HEK293 (cell line): ENCODE results near the gene RPP25L.

Experiments used
- CTCF ChIA-PET: fragments of 350-600 bp; formaldehyde crosslinking; extraction: SDS; loops from one replicate; lab custom pipeline; 2021; ENCODE audit warnings: antibody characterized with exemption; lab: Yijun Ruan, JAX
- POLR2A ChIA-PET: fragments of 300-600 bp; formaldehyde crosslinking; extraction: SDS; loops from one replicate; lab custom pipeline; 2020; ENCODE audit warnings: antibody characterized with exemption, inconsistent platforms; lab: Yijun Ruan, JAX
- H3K27ac ChIP-seq: fragments of 200-500 bp; sonication (Bioruptor generic); 2 replicates; pipeline ENCODE4 v1.5.1; 2014; ENCODE audit warnings: low read depth, low read length, control low read depth, inconsistent platforms; ENCODE audit errors: extremely low read depth
- H3K36me3 ChIP-seq, 2 experiments: fragments of 200-500 bp in 1 of 2; sonication (Bioruptor generic) in 1 of 2; 1 replicate in 1 of 2; 2 replicates in 1 of 2; pipeline ENCODE4 v1.5.1; 2014 to 2017; ENCODE audit warnings: inconsistent platforms in 2 of 2, low read length in 2 of 2; ENCODE audit not compliant: control insufficient read depth in 2 of 2, insufficient read depth in 1 of 2
- H3K4me1 ChIP-seq: fragments of 200-500 bp; sonication (Bioruptor generic); 2 replicates; pipeline ENCODE4 v1.5.1; 2014; ENCODE audit warnings: mild to moderate bottlenecking, low read length, inconsistent platforms; ENCODE audit not compliant: control insufficient read depth, insufficient read depth
- H3K4me3 ChIP-seq: 2 replicates; pipeline ENCODE4 v1.5.1; 2011; ENCODE audit warnings: low read depth, mild to moderate bottlenecking, control low read depth, low read length, moderate library complexity
- H3K9me3 ChIP-seq: fragments of 200-500 bp; sonication (Bioruptor generic); 2 replicates; pipeline ENCODE4 v1.5.1; 2014; ENCODE audit warnings: low read depth, low read length, inconsistent platforms; ENCODE audit not compliant: control insufficient read depth, insufficient read depth
- CTCF ChIP-seq: fragments of 450-650 bp; formaldehyde crosslinking; IDR thresholded peaks from 2 replicates; pipeline ENCODE4 v1.5.1; 2016; ENCODE audit warnings: missing biosample characterization, missing genetic modification characterization
- HIC1 ChIP-seq: fragments of 450-650 bp; formaldehyde crosslinking; IDR thresholded peaks from 2 replicates; pipeline ENCODE4 v1.5.1; 2016; ENCODE audit warnings: missing biosample characterization, missing genetic modification characterization
- KLF17 ChIP-seq: fragments of 450-650 bp; formaldehyde crosslinking; IDR thresholded peaks from 2 replicates; pipeline ENCODE4 v1.5.1; 2016; ENCODE audit warnings: missing biosample characterization, missing genetic modification characterization
- ZBTB17 ChIP-seq: fragments of 450-650 bp; formaldehyde crosslinking; IDR thresholded peaks from 2 replicates; pipeline ENCODE4 v1.5.1; 2016; ENCODE audit warnings: missing biosample characterization, missing genetic modification characterization
- ZEB2 ChIP-seq: fragments of 450-650 bp; formaldehyde crosslinking; IDR thresholded peaks from 2 replicates; pipeline ENCODE4 v1.5.1; 2016; ENCODE audit warnings: missing biosample characterization, missing genetic modification characterization
- ZNF121 ChIP-seq: fragments of 450-650 bp; formaldehyde crosslinking; IDR thresholded peaks from 2 replicates; pipeline ENCODE4 v1.5.1; 2016; ENCODE audit warnings: missing biosample characterization, missing genetic modification characterization
- ZNF362 ChIP-seq: fragments of 450-650 bp; formaldehyde crosslinking; IDR thresholded peaks from 2 replicates; pipeline ENCODE4 v1.5.1; 2016; ENCODE audit warnings: missing biosample characterization, missing genetic modification characterization
- ZNF394 ChIP-seq: fragments of 450-650 bp; formaldehyde crosslinking; IDR thresholded peaks from 2 replicates; pipeline ENCODE4 v1.5.1; 2016; ENCODE audit warnings: missing biosample characterization, missing genetic modification characterization, mild to moderate bottlenecking, moderate library complexity, borderline replicate concordance
- ZNF600 ChIP-seq: fragments of 450-650 bp; formaldehyde crosslinking; IDR thresholded peaks from 2 replicates; pipeline ENCODE4 v1.5.1; 2016; ENCODE audit warnings: missing biosample characterization, missing genetic modification characterization
- ZNF654 ChIP-seq: fragments of 450-650 bp; formaldehyde crosslinking; IDR thresholded peaks from 2 replicates; pipeline ENCODE4 v1.5.1; 2016; ENCODE audit warnings: low read depth, missing biosample characterization, missing genetic modification characterization
- ZNF660 ChIP-seq: fragments of 450-650 bp; IDR thresholded peaks from 2 replicates; pipeline ENCODE4 v1.5.1; 2018; ENCODE audit warnings: missing biosample characterization, mild to moderate bottlenecking, missing genetic modification characterization
- ZNF670 ChIP-seq: fragments of 450-650 bp; formaldehyde crosslinking; IDR thresholded peaks from 2 replicates; pipeline ENCODE4 v1.5.1; 2016; ENCODE audit warnings: missing biosample characterization, missing genetic modification characterization, low read depth
- ZNF777 ChIP-seq: fragments of 450-650 bp; formaldehyde crosslinking; IDR thresholded peaks from 2 replicates; pipeline ENCODE4 v1.5.1; 2017; ENCODE audit warnings: missing biosample characterization, missing genetic modification characterization, borderline replicate concordance

RPP25L gene

GRCh38 chr9:34633851-34634550 is 22.1 kb upstream of the RPP25L start:
- TF ChIP-seq ZBTB17 (tag by site-specific recombination) = peak; percentile 79
- TF ChIP-seq ZNF660 (tag by site-specific recombination) = peak; percentile 30; the same call in 1 of the 2 replicates
- peak; percentile 72 for TF ChIP-seq ZNF654 (tag by site-specific recombination)
- TF ChIP-seq HIC1 (tag by site-specific recombination) = no peak
- TF ChIP-seq ZNF600 = peak; percentile 47; the same call in 1 of the 2 replicates
- TF ChIP-seq ZNF394 (tag by site-specific recombination) = peak; percentile 48
- no peak for TF ChIP-seq ZNF777
- 0 out of 2 replicates have a peak, but pooled peaks have one; percentile 13 for TF ChIP-seq ZEB2
- peak; percentile 56; the same call in 1 of the 2 replicates for TF ChIP-seq ZNF362
- peak; percentile 100 for TF ChIP-seq ZNF121 (tag by site-specific recombination)
- TF ChIP-seq CTCF (tag by site-specific recombination) = peak; percentile 70
- Histone ChIP-seq H3K9me3 (no peaks in the 10 kb centered on the region), H3K36me3 (peaks cover 0 to 15% of the 10 kb centered on the region in 2 experiments; a peak in 2 of 3 replicates), H3K4me3 (no peak overlapping the region), H3K4me1 (no peaks in the 10 kb centered on the region), H3K27ac (no peak overlapping the region)
- ChIA-PET POLR2A (interaction anchor here (0.6 to 7.0 kb wide), 8 partner anchors 12 to 179 kb away, joined by 3 to 90 read pairs (median 6); partner anchors contain the start of genes DCTN3, GALT and RPP25L), CTCF (interaction anchor here (0.5 to 8.3 kb wide), 44 partner anchors 11 to 1343 kb away, joined by 3 to 164 read pairs (median 4); partner anchors contain the start of genes DCTN3, GALT, IL11RA and RPP25L)

GRCh38 chr9:34633166-34633565 is 21.3 kb upstream of the RPP25L start:
- Histone ChIP-seq H3K9me3 (no peaks in the 10 kb centered on the region), H3K36me3 (peaks cover 0 to 15% of the 10 kb centered on the region in 2 experiments; a peak in 2 of 3 replicates), H3K27ac (no peak overlapping the region), H3K4me3 (no peak overlapping the region), H3K4me1 (no peaks in the 10 kb centered on the region; the same call in 1 of the 2 replicates)
- POLR2A ChIA-PET = interaction anchor here (0.6 to 7.0 kb wide), 9 partner anchors 13 to 464 kb away, joined by 3 to 90 read pairs (median 4); partner anchors contain the start of genes DCTN3, GALT and RPP25L
- TF ChIP-seq ZNF670 (tag by site-specific recombination) (no peak), KLF17 (no peak), ZNF600 (no peak)
- CTCF ChIA-PET = interaction anchor here (0.6 to 8.3 kb wide), 21 partner anchors 10 to 318 kb away, joined by 3 to 164 read pairs (median 5); partner anchors contain the start of genes DCTN3, GALT, IL11RA and RPP25L
